HL-60 (cell line): ENCODE measurements around the gene IL4I1.

Experiments used
- DNase-seq, 2 experiments: peaks; one replicate each; pipeline ENCODE4 v3.0.0-alpha.2; 2010 to 2020; ENCODE audit warnings: low read depth in 1 of 2, low spot score in 1 of 2
- H3K27ac ChIP-seq: fragments of 250-450 bp; sonication (Bioruptor Pico); replicated peaks from 2 replicates; pipeline ENCODE4 v1.5.1; 2020; ENCODE audit warnings: mild to moderate bottlenecking, moderate library complexity
- H3K27me3 ChIP-seq: fragments of 250-450 bp; sonication (Bioruptor Pico); 2 replicates; pipeline ENCODE4 v1.5.1; 2021; ENCODE audit warnings: mild to moderate bottlenecking, moderate library complexity; ENCODE audit not compliant: insufficient read depth, poor library complexity, severe bottlenecking
- H3K4me3 ChIP-seq: replicated peaks from 2 replicates; pipeline ENCODE4 v1.5.1; 2011; ENCODE audit warnings: mild to moderate bottlenecking, control low read depth, low read length; ENCODE audit not compliant: insufficient read depth
- GABPA ChIP-seq: IDR thresholded peaks from 2 replicates; pipeline ENCODE4 v1.6.1; 2012; ENCODE audit warnings: low read depth
- POLR2AphosphoS5 ChIP-seq: IDR thresholded peaks from 2 replicates; pipeline ENCODE4 v1.6.1; 2012; ENCODE audit warnings: low read depth
- REST ChIP-seq: IDR thresholded peaks from 2 replicates; pipeline ENCODE4 v1.6.1; 2012; ENCODE audit warnings: low read depth; ENCODE audit not compliant: insufficient replicate concordance
- SPI1 ChIP-seq: IDR thresholded peaks from 2 replicates; pipeline ENCODE4 v1.6.1; 2012; ENCODE audit warnings: low read depth, mild to moderate bottlenecking, borderline replicate concordance
- TF ChIP-seq, protein P1 (sequence below): IDR thresholded peaks from one replicate; pipeline ENCODE4 v1.5.1; 2011; ENCODE audit warnings: low read length, control low read depth, inconsistent platforms; ENCODE audit not compliant: insufficient read depth

IL4I1 gene

DNA sequence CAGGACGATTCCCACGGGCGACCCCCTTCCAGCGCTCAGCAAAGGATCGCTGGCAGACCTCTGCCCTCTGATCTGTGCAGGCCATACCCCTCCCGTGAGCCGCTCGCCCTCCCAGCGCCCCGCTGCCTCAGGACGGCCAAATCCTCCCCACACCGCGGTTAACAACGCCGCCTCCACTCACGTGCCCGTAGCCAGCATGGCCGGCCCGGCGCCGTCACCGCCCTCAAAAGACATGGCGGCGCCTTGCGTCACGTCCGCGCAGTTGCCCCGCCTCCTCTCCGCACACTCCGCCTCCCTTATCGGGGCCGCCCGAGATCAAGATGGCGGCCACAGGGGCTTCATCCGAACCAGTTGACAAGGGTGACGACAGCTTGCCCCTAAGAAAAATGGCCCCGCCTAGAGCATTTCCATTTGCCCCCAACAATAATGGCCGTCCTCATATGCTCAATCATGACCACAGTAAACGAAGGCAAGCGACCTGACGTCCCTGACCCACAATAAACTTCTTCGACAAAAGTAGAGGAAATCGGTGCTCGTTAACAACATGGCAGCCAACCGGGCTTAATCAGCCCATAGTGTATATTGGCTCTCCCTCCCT, 20.2 kb downstream of the IL4I1 start:
- peak overlapping the region; percentile 95 for H3K27ac ChIP-seq
- peak overlapping the region; percentile 87 for H3K4me3 ChIP-seq
- H3K27me3 ChIP-seq, result no peaks in the 10 kb centered on the region
- peak; percentile 98 to 99 for DNase-seq
- TF ChIP-seq, protein P1, sequence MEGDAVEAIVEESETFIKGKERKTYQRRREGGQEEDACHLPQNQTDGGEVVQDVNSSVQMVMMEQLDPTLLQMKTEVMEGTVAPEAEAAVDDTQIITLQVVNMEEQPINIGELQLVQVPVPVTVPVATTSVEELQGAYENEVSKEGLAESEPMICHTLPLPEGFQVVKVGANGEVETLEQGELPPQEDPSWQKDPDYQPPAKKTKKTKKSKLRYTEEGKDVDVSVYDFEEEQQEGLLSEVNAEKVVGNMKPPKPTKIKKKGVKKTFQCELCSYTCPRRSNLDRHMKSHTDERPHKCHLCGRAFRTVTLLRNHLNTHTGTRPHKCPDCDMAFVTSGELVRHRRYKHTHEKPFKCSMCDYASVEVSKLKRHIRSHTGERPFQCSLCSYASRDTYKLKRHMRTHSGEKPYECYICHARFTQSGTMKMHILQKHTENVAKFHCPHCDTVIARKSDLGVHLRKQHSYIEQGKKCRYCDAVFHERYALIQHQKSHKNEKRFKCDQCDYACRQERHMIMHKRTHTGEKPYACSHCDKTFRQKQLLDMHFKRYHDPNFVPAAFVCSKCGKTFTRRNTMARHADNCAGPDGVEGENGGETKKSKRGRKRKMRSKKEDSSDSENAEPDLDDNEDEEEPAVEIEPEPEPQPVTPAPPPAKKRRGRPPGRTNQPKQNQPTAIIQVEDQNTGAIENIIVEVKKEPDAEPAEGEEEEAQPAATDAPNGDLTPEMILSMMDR, result no peak
- peak; percentile 69 for TF ChIP-seq GABPA
- no peak for TF ChIP-seq SPI1
- TF ChIP-seq POLR2AphosphoS5, result peak; percentile 67; the same call in 1 of the 2 replicates
- TF ChIP-seq REST, result no peak

GRCh38 chr19:49875857-49876421, 20.7 kb downstream of the IL4I1 start:
- Histone ChIP-seq H3K27ac (peak overlapping the region; percentile 95), H3K4me3 (peak overlapping the region; percentile 87), H3K27me3 (no peaks in the 10 kb centered on the region)
- TF ChIP-seq POLR2AphosphoS5, result no peak
- TF ChIP-seq GABPA, result peak; percentile 88
- TF ChIP-seq REST, result no peak
- peak; percentile 65; the same call in 1 of the 2 replicates for TF ChIP-seq SPI1
- DNase-seq, result peak; percentile 55 to 59

DNA sequence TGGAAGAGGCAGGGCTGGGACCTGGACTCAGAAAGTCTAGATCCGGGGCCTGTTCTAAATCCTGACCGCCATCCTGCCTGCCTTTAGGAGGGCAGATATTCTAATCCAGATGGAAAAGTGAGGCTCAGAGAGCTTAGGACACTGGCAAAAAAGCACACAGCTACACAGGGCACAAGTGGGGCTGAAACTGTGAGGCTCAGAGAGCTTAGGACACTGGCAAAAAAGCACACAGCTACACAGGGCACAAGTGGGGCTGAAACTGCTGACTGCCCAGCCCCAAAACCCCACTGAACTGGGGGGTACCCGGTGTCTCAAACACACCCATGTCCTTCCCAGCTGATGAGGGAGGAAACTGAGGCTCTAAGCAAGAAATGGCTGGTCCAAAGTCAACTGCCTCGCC, 21.5 kb downstream of the IL4I1 start:
- H3K27ac ChIP-seq, result peak overlapping the region; percentile 95
- TF ChIP-seq GABPA (no peak), SPI1 (no peak), POLR2AphosphoS5 (no peak), REST (no peak)
- TF ChIP-seq, protein P1, result no peak
- H3K27me3 ChIP-seq, result no peaks in the 10 kb centered on the region
- DNase-seq, result no peak
- peak overlapping the region; percentile 87 for H3K4me3 ChIP-seq
